DMS53 treated with DMSO at 0.1 percent for 48 hours (cell line): Measurements from ENCODE around the gene SEC22C.

Source experiments
- DNase-seq: peaks from one replicate; lab custom pipeline; 2025; ENCODE audit not compliant: unreplicated experiment; lab: John Stamatoyannopoulos, UW

SEC22C gene

GRCh38 chr3:42500909-42501308 is 80.9 kb downstream of the SEC22C start:
- DNase-seq: no peak

GRCh38 chr3:42500091-42500490 is 81.7 kb downstream of the SEC22C start:
- no peak for DNase-seq

GRCh38 chr3:42499478-42499871 is 82.3 kb downstream of the SEC22C start:
- no peak for DNase-seq

- DNase-seq: no peak
Observed at GRCh38 chr3:42498791-42499477, 82.8 kb downstream of the SEC22C start.

- DNase-seq: no peak
Observed at GRCh38 chr3:42498034-42498433, 83.7 kb downstream of the SEC22C start.
